DMS 273 (cell line): ENCODE measurements around the gene PRSS33.

Experiments used
- DNase-seq: peaks from one replicate; lab custom pipeline; 2025; ENCODE audit not compliant: unreplicated experiment; lab: John Stamatoyannopoulos, UW

PRSS33 gene

DNA sequence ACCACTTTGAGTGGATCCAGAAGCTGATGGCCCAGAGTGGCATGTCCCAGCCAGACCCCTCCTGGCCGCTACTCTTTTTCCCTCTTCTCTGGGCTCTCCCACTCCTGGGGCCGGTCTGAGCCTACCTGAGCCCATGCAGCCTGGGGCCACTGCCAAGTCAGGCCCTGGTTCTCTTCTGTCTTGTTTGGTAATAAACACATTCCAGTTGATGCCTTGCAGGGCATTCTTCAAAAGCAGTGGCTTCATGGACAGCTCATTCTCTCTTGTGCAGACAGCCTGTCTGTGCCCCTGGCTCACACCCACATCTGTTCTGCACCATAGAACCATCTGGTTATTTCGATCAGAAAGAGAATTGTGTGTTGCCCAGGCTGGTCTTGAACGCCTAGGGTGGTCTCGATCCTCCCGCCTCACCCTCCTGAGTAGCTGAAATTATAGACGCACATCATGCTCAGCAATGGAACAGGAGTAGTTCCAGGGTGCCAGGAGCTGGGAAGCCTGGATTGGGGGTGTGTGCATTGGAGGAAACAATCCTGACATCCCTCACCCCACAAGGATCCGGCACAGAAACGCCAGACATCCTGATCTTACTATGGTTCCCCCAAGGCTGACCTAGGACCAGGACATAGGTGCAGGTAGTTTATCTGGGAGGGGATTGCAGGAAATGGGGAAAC lies 34.3 kb upstream of the PRSS33 start:
- peak; percentile 62 for DNase-seq

DNA sequence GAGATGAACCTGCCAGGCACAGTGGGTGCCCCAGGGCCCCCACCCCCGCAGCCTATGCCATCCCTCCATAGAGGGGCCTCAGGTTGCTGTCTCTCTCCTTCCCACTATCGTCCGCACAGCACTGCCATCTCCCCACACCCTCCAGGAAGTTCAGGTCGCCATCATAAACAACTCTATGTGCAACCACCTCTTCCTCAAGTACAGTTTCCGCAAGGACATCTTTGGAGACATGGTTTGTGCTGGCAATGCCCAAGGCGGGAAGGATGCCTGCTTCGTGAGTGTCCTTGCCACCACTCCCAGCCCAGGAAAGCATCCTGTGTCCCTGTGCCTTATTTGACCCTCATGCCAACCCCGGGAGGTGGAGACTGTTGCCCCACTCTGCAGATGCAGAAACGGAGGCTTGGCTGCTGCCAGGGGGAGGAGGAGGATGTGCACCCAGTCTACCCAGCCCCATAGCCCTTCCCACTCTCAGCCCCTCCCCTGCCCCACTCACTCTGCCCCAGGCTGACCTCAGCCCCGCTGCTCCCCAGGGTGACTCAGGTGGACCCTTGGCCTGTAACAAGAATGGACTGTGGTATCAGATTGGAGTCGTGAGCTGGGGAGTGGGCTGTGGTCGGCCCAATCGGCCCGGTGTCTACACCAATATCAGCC lies 33.6 kb upstream of the PRSS33 start:
- no peak for DNase-seq

DNA sequence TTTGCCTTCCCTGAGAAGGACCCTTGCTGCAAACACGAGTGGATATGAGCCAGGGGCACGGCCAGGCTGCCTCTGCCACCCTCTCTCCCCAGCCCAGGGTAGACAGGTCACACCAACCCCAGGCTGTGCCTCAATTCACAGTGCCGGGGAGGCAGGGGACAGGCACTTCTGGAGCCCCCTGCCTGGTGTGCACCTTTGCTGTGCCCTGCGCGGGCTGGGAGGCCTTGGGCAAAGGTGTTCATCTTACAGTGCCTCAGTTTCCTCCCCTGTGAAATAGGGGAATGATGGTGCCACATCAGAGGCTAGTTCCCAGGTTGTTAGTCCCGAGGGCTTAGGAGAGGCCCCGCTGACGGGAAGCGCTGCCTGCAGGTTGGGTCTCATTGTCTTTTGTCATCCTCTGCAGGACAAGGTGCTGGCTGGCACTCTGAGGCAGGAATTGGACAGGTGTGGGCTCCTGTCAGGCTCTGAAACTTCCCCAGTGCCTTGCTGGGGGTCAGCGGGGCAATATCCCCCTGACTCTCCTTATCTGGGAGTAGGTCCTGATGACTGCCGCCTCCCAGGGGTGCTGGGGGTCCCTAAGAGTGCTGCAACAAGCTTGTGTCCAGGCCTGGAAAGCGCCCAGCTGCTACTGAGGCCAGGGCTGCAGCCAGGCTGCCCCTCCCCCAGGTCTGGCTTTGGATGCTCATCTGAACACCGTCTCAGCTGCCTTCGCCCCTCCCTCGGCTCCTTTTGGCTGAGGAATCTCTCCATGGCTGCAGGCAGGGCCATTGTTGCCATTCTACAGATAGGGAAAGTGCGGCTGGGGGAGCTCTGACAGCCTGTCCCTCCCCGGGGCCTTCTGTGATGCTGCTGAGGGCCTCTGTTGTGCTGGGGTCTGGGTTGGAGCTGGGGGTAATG lies 32.8 kb upstream of the PRSS33 start:
- DNase-seq, result no peak

DNA sequence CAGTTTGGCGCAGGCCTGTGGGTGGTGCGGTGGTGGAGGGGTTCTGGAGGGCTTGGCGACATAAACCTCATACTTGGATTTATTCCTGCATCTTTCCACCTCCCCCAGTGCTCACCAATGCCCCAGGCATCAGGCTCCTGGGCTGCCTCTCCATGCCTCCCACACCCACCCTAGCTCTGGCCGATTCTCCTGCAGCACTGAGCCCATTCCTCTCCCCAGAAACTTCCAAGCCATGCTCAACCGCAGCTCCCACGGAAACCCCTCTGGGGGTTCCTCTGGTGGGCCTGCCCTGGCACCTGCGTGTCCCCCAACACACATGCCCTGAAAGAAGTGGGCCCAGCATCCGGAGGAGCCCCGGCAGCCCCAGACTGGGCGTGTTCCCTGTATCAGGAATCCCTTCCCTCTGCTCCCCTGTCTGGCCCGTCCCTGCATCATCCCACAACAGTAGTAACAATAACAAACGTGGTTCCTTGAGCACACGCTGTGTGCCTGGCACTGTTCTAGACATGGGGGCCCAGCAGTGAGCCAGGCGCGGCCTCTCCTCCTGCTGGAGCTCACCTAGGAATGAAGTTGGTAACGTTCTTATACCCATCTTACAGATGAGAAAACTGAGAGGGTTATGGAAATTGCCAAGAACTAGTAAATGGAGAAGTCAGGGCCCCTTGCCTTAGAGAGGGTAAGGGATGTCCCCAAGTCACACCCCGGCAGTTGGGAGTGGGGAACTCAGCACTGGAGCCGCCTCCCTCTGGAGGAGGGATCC lies 32.0 kb upstream of the PRSS33 start:
- DNase-seq, result no peak

DNA sequence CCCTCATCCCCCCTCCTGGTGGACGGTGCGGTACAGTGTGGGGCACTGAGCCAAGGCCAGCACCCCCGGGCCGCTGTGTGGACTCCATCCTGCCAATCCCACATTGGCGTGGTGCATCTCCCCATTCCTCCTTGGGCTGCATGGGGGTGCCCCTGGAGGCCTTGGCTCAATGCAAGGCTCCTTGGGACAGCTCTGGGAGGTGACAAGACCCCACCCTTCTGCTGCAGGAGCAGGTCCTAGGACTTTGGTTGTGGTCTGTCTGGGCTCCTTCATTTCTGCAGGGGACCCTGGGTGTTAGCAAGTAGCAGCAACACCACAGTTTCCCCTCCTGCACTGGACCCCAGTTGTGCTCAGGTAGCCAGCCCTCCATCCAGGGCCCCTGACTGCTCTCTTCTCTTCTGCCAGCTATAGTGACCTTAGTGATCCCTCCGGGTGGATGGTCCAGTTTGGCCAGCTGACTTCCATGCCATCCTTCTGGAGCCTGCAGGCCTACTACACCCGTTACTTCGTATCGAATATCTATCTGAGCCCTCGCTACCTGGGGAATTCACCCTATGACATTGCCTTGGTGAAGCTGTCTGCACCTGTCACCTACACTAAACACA lies 31.0 kb upstream of the PRSS33 start:
- DNase-seq, result no peak

DNA sequence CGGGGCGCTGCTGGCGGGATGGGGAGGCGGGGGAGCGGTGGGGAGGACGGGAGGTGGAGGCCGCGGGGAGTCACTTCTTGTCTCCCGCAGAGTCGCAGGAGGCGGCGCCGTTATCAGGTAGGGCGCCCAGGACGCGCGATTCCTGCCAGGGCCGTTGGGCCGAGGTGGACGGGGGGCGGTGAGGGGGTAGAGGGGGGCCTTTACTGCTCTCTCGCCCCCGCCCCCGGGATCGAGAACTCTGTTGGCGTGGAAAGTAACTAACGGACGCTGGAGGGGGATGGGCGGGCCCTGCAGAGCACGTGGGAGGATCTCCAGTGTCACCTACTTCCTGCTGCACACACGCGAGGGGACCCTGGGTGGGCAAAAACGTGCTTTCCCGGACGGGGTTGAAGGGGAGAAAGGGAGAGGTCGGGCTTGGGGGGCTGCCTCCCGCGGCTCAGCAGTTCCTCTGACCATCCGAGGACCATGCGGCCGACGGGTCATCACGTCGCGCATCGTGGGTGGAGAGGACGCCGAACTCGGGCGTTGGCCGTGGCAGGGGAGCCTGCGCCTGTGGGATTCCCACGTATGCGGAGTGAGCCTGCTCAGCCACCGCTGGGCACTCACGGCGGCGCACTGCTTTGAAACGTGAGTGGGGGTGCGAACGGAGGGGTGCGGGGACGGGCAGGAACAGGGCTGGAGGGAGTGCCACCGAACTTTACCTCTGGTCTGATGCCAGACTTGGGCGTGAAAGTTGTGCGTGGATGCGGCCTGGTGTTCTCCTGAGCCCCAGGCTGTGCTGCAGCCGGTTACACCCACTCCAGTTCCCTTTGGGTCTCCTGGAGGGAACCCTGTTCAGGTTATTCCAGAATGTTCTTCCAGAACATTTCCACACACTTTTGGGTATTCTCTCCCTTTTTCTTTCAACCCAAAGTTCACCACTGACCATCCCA lies 30.2 kb upstream of the PRSS33 start:
- DNase-seq, result no peak

DNA sequence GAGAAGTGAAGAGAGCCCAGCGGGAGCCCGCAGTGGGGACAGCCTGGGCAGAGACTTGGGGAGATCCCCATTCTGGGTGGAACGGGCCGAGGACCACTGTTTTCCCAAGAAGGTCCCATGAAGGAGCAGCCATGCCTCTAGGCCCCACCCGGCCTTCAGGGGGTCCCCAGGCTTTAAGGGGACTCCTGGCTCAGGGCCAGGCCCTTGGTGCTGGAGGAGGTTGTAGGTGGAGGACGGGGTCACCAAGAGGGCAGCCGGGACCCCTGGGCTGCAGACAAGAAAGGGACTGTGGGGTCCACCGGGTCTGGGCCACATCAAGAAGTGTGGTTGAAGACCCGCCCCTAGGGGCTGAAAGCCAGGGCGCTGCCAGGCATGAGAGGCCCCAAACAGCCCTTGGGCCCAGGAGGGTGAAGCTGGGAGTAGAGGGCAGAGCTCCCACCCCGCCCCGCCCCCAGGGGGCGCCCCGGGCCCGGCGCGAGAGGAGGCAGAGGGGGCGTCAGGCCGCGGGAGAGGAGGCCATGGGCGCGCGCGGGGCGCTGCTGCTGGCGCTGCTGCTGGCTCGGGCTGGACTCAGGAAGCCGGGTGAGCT lies 29.5 kb upstream of the PRSS33 start, which contains the start of gene PRSS21:
Gene PRSS21 (plus strand): TSS at position 487 of the 589 bp plus-strand sequence. CDS start 32 bp downstream, at position 519.
- DNase-seq, result no peak

DNA sequence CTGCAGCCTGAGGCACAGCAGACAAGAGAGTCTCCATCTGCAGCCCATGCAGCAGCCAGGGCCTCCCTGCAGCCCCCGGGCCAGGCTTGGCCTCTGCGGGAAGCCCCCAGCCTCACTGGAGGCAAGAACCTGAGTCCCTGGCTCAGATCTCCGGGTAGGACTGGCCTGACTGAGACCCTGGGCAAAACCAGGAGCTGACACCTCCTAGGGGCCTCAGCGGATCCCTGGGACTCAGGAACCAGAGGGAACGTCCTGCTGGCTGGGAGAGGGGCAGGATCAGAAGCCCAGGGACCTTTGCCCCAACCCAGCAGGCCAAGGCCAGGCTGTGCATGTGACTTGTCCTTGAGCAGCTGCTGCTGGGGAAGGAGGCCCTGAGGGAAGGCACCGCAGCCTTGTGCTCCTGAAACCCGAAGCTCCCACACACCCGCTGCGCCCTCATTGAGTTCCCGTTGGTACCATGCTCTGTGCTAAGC lies 28.0 kb upstream of the PRSS33 start:
- no peak for DNase-seq

DNA sequence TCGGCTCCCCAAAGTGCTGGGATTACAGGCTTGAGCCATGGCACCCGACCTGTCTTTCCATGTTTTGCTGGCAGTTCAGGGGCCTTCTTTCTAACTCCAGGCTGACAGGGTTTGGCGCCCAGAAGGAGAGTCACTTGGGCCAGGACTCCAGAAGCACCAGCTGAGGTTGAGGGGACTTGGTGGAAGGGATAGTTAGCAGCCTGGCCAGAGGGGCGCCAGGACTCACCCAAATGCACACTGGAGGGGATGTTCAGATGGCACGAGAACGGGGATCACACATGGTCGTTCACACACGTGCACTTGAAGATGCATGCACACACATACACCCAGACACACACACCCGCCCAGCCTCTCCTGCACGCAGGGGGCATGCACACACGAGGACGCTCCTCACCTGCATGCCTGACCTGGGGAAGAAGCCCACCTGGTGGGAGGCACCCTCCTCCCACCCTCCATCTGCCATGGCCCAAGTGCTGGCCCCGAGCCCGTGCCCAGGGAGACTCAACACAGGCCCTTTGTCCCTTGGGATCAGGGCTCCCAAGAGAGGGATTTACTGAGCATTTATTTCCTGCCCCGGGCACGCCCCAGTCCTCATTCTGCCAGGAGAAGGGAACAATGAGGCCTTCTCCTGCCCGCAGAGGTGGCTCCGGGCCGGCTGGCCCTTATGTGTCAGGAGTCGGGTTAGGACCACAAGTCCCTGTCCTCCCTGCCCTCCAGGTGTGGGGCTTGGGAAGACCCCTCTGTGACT lies 27.4 kb upstream of the PRSS33 start:
- DNase-seq, result no peak

DNA sequence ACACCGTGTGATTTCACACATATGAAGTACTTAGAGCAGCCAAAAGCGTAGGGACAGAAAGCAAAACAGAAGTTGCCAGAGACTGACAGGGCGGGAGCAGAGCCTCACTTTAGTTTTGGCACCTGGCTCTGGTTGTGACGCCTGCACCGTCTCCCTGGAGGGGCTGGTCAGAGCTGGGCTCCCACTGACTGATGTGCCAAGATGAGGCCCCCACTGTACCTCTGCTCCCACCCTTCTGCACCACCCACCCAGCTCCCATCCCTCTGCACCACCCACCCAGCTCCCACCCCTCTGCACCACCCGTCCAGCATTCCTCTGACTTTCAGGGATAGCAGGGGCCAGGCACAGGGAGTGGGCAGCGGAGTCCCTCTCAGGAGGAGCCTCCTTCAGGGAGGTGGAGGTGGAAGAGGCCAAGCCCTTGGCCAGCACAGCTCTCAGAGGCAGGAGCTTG lies 26.4 kb upstream of the PRSS33 start:
- DNase-seq, result no peak

DNA sequence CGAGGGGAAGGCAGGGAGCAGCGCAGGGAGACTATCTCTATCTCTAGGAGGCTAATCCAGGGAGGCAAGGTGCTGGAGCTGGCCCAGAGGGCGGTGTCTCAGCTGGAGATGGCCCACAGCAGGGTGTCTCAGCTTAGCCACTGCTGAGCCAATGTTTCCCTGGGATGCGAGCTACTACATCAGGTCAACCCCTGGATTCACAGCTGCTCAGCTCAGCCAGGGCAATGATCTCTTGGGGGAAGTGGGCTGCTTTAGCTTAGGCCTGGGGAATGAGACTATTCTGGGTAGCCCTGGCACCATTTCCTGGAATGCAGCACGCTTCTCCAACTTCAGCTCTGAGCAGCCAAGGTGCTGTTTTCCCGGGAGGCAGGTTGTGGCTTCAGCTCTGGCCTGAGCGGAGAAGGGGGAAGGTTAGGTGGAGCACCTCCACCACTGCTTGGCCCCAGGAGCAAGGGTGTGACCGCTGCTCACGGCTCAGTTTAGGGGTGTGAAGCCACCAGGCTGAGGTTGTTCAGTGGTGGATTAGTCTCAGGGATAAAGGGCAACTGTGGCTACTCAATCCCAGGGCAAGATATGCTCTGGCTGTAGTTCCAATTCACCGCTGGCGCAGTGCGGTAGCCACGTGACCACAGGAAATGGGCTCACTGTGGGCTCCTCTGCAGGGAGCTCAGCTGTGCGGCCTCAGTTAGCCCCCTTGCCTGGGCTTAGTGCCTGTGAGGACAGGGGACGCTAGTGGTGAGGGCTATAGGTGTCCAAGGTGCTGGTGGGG lies 24.5 kb upstream of the PRSS33 start:
- no peak for DNase-seq

DNA sequence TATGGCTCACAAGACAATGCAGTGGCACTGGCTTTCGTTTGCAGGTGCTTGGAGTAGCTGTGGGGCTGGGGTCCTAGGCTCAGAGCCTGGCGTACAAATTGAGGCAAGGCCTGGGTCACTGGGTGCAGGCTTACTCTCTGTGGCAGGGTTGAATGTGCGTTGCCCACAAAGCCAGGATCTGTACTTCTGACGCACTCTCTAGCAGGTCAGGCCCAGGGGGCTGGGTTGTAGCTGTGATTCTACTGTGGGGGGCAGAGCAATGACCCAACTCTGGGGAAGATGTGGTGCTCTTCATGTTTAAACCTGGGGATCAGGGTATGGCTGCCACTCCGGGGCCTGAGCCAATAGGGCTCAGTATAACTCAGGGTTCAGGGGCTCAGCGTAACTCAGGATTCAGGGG lies 23.3 kb upstream of the PRSS33 start:
- no peak for DNase-seq

DNA sequence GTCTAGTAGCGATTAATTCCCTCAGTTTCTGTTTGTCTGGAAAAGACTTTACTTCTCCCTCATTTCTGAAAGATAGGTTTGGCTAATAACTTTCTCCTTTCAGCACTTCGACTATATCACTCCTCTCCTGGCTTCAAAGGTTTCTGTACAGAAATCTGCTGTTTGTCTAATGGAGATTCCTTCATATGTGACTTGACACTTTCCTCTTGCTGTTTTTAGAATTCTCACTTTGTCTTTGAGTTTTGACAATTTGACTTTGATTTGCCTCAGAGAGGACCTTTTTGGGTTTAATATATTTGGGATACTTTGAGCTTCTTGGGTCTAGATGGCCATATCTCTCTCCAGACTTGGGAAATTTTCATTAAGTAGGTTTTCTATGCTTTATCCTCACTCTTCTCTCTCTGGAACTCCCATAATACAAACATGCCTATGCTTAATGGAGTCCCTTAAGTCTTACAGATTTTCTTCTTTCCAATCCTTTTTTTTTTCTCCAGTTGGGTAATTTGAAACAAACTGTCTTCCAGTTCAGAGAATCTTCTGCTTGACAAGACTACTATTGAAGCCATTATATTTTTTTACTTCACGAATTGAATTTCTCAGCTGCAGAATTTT lies 21.9 kb upstream of the PRSS33 start:
- DNase-seq, result no peak

DNA sequence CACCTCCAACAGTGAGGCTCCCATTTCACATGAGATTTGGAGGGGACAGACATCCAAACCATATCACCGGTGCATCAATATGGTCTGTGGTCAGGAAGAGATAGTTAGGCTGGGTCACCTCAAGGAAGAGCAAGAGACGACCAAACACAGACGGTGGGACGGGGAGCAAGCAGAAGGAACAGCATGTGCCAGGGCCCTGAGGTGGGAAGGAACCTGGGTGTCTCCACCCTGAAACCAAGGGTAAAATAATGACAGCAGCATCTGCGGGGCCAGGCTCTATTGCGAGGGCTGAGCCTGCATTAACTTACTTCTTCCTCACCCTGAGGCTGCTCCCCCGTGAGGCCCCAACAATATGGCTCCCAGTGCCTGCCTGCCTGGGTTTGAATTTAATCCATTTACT lies 20.8 kb upstream of the PRSS33 start:
- no peak for DNase-seq

DNA sequence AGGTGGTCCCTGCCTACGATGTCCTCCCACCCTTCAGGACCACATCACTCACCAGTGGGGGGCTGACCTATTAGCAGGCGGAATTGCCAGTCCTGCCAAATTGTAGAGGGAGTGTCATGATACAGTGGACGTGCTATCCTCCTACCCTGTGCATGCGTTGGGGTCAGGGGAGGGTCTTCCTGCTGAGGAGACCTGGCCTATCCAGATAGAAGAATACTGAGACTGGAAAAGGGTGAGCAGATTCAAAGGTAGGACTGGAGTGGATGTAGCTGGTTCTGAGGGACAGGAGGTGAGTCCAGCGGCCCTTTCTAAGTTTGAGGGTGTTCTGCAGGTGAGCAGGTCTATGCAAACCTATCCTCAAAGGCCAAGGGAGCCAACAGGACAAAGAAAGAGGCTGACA lies 18.9 kb upstream of the PRSS33 start:
- no peak for DNase-seq

DNA sequence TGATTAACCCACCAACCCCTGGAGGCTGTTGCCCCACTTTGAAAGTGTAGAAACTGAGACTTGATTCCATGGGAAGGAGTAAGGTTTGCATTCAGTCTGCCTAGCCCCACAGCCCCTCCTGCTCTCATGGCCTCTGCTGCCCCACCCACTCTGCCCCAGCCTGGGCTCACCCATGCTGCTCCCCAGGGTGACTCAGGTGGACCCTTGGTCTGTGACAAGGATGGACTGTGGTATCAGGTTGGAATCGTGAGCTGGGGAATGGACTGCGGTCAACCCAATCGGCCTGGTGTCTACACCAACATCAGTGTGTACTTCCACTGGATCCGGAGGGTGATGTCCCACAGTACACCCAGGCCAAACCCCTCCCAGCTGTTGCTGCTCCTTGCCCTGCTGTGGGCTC lies 17.4 kb upstream of the PRSS33 start:
- no peak for DNase-seq

DNA sequence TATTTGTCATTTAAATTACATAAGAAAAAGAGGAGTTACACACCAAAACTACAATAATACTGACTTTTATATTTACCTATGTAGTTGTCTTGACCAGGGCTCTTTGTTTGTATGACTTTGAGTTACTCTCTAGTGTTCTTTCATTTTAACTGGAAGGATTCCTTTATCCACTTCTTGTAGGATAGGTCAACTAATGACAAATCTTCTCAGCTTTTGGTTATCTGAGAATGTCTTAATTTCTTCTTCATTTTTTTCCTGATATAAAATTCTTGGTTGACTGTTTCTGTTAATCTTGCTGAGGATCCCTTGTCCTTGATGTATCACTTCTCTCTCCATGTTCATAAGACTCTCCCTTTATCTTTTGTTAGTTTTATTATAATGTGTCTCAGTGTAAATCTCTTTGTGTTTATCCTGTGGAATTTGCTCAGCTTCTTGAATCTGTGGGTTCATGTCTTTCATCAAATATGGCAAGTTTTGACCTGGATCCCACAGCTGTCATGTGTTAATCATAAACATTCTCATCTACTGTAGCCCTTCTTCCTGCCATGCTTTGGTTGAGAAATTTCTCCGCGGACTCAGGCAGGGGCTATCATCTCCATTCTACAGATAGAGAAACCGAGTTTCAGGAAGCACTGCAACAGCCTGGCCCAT lies 16.3 kb upstream of the PRSS33 start:
- no peak for DNase-seq
